Measurements from ENCODE around the gene RSAD1.

GRCh38 chr17:50443505-50443974 lies 35.1 kb upstream of the RSAD1 start:
- TF ChIP-seq SP1 (IDR thresholded peaks at IDR 0.05) (no peak), FOXA1 (IDR thresholded peaks at IDR 0.05) (no peak), FOXM1 (IDR thresholded peaks at IDR 0.05; ENCODE audit: borderline replicate concordance) (no peak), L3MBTL2 (conservative IDR thresholded peaks at IDR 0.05) (no peak), ARNT (IDR thresholded peaks at IDR 0.05) (no peak), CTBP1 (IDR thresholded peaks at IDR 0.05; ENCODE audit: borderline replicate concordance) (no peak), NFRKB (IDR thresholded peaks at IDR 0.05) (no peak), FOXK2 (IDR thresholded peaks at IDR 0.05) (no peak), ZNF384 (IDR thresholded peaks at IDR 0.05) (no peak), HDGF (IDR thresholded peaks at IDR 0.05; ENCODE audit: borderline replicate concordance) (no peak), BHLHE40 (IDR thresholded peaks at IDR 0.05; ENCODE audit: borderline replicate concordance) (no peak), SUZ12 (IDR thresholded peaks at IDR 0.05) (no peak), TARDBP (IDR thresholded peaks at IDR 0.05) (no peak), ELF4 (IDR thresholded peaks at IDR 0.05) (no peak)
